ENCODE results near the gene SEL1L. TPM values are rescaled to one million over a fixed set of nuclear protein-coding genes. Genes with fewer than 3 reads are reported as not detected.
"Not testable (repeated sequence)": the region's sequence is repeated elsewhere in the genome, so short reads cannot be mapped to it uniquely, and the experiment has no call there.

Gene SEL1L
- total RNA-seq, 2 experiments from 2014 or later, result 40.5 to 41.2 TPM

DNA sequence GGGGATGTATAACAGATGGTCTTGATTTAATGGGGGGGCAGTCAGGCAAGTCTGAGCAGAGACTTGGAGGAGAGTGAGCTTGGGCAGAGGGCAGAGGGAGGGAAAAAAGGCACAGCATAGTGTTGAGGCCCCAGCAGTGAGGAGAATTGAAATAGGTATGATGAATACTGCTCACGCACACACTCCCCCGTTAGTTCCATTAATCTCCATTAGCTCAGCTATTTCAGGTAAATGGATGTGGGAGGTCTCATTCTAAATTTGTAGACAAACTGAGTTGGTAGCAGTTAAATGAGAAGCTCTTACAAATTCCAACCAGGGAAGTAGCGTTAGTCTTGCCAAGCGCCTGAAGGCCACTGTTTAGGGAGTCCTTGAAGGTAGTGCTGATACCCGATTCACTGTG is 66.8 kb downstream of the SEL1L start:
- no peak for DNase-seq
- intact Hi-C loops (cut with micrococcal nuclease), result no loop called here
- Mint-ChIP-seq H3K27me3 (ENCODE audit: low read depth) (no peaks in the 10 kb centered on the region), H3K27ac (no peak overlapping the region), H3K4me1 (ENCODE audit: low read depth) (peaks cover 32% of the 10 kb centered on the region), H3K9me3 (no peaks in the 10 kb centered on the region), H3K36me3 (ENCODE audit: low read depth) (no peaks in the 10 kb centered on the region), H3K4me3 (no peak overlapping the region)
- CTCF ChIA-PET, result interaction anchor here (1.2 to 2.4 kb wide), 2 partner anchors 14 to 198 kb away, joined by 3 to 8 read pairs; no protein-coding TSS in a partner anchor

DNA sequence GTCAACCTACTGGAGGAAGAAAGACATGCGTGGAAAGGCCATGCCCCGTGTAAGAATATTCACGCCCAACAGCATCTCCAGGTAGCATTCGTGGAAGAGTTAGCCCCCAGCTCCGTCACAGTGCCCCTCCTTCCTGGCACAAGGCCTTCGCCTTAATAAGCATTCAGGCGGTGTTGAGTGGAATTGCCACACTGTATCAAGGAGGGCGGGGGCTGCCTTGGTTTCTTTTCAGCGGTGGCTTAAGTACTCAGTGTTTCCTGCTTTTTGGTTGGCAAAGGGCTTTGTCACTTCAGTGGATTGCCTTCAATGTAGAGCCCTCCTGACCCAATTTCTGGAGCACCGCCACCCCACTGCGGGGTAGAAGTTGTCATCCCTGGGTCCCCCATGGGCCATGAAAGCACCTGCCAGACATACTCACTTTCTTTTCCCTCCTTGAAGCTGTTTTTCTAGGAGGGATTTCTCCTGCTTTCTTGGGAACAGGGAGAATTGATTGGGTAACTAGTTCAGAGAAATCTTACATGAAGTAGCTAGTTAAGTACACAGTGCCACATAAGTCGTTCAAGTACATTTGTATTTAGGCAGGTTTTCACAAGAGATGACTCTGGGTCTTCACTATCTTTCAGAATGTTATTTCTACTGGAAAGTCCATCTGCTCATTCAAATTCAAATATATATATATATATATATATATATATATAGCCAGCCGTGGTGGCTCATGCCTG is 68.0 kb downstream of the SEL1L start:
- no peak overlapping the region for H3K27ac Mint-ChIP-seq

DNA sequence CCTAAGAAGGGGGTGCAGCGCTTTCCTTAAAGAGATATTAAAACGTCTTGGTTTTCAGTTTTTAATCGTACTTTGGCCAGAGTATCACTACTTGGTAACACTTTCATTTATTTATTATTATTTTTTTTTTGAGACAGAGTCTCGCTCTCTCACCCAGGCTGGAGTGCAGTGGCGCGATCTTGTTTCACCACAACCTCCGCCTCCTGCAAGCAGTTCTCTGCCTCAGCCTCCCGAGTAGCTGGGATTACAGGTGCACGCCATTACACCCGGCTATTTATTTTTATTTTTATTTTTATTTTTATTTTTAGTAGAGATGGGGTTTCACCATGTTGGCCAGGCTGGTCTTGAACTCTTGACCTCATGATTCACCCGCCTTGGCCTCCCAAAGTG is 68.7 kb downstream of the SEL1L start:
- CTCF ChIA-PET, result interaction anchor here (0.7 to 2.8 kb wide), 23 partner anchors 8 to 477 kb away, joined by 3 to 21 read pairs (median 5); partner anchors contain the start of gene GTF2A1
- not testable (repeated sequence) for H3K27me3 Mint-ChIP-seq (ENCODE audit: low read depth); DNase-seq; H3K36me3 Mint-ChIP-seq (ENCODE audit: low read depth); H3K9me3 Mint-ChIP-seq
- H3K27ac Mint-ChIP-seq, result peak overlapping the region; percentile 78
- intact Hi-C loops (cut with micrococcal nuclease), result loop anchor here (2.0 kb wide), 2 partner anchors 294 to 468 kb away; no protein-coding TSS in a partner anchor
- peaks cover 15% of the 10 kb centered on the region for H3K4me1 Mint-ChIP-seq (ENCODE audit: low read depth)
- peak overlapping the region; percentile 73 for H3K4me3 Mint-ChIP-seq

More for the DNA sequence above, 68.0 kb downstream of the SEL1L start:
- Mint-ChIP-seq H3K36me3 (ENCODE audit: low read depth) (no peaks in the 10 kb centered on the region), H3K4me3 (peak overlapping the region; percentile 41), H3K27me3 (ENCODE audit: low read depth) (no peaks in the 10 kb centered on the region), H3K4me1 (ENCODE audit: low read depth) (peaks cover 21% of the 10 kb centered on the region), H3K9me3 (no peaks in the 10 kb centered on the region)
- no peak for DNase-seq
- intact Hi-C loops (cut with micrococcal nuclease), result loop anchor here (2.0 kb wide), 2 partner anchors 295 to 469 kb away; no protein-coding TSS in a partner anchor
- CTCF ChIA-PET, result interaction anchor here (0.5 to 2.8 kb wide), 12 partner anchors 11 to 493 kb away, joined by 3 to 21 read pairs (median 6); no protein-coding TSS in a partner anchor

DNA sequence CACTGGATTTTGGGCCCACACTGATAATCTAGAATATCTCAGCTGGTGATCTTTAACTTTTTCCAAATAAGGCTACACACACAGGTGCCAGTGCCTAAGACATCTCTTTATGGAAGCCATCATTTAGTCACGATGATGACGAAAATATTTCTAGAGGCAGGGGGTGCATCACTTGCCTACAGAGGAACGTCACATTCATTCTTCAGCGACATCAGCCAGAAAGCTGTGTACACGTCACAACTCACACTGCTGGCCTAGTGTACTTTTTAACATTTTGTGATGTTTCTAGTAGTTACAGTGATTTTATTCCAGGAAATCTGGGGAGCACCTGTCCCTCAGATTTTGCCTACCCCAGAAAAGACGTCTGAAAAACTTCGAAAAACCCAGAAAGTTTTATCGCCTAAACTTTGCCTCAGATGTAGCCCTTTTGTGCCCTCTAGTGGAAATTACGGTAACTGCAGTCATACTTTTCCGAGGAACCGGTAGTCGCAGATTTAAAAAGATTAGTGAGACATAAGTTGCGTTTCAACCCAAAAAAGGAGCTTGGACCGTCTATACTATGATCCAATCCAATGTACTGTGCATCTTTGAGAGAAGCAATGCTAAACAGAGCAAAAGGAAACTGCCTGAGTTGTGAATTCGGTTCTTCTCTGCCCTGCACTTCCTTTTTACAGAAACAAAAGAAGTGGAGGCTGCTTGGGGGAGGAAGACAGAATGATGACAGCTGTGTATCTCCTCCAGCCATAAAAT is 69.2 kb downstream of the SEL1L start:
- H3K27ac Mint-ChIP-seq, result peak overlapping the region; percentile 78
- no peaks in the 10 kb centered on the region for H3K27me3 Mint-ChIP-seq (ENCODE audit: low read depth)
- peaks cover 9% of the 10 kb centered on the region for H3K4me1 Mint-ChIP-seq (ENCODE audit: low read depth)
- peak overlapping the region; percentile 73 for H3K4me3 Mint-ChIP-seq
- no peaks in the 10 kb centered on the region for H3K9me3 Mint-ChIP-seq
- DNase-seq, result peak; percentile 75
- intact Hi-C loops (cut with micrococcal nuclease), result loop anchor here (1.0 to 2.0 kb wide), 8 partner anchors 10 to 510 kb away; no protein-coding TSS in a partner anchor
- no peaks in the 10 kb centered on the region for H3K36me3 Mint-ChIP-seq (ENCODE audit: low read depth)
- CTCF ChIA-PET, result interaction anchor here (0.7 to 2.8 kb wide), 27 partner anchors 8 to 477 kb away, joined by 3 to 21 read pairs (median 5); partner anchors contain the start of gene GTF2A1

DNA sequence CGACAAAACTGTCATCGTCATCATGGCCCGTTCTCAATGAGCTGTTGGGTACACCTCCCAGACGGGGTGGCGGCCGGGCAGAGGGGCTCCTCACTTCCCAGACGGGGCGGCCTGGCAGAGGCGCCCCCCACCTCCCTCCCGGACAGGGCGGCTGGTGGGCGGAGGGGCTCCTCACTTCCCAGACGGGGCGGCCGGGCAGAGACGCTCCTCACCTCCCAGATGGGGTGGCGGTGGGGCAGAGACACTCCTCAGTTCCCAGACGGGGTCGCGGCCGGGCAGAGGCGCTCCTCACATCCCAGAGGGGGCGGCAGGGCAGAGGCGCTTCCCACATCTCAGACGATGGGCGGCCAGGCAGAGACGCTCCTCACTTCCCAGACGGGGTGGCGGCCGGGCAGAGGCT is 71.3 kb downstream of the SEL1L start:
- H3K27me3 Mint-ChIP-seq (ENCODE audit: low read depth); H3K9me3 Mint-ChIP-seq; H3K36me3 Mint-ChIP-seq (ENCODE audit: low read depth); H3K4me1 Mint-ChIP-seq (ENCODE audit: low read depth); intact Hi-C loops (cut with micrococcal nuclease); CTCF ChIA-PET; DNase-seq; H3K4me3 Mint-ChIP-seq; H3K27ac Mint-ChIP-seq: not testable (repeated sequence)

GRCh38 chr14:81459912-81460311 is 73.7 kb downstream of the SEL1L start:
- no peak for DNase-seq
- Mint-ChIP-seq H3K27me3 (ENCODE audit: low read depth) (no peaks in the 10 kb centered on the region), H3K36me3 (ENCODE audit: low read depth) (no peaks in the 10 kb centered on the region), H3K27ac (no peak overlapping the region), H3K4me1 (ENCODE audit: low read depth) (peaks cover 11% of the 10 kb centered on the region), H3K9me3 (no peaks in the 10 kb centered on the region), H3K4me3 (no peak overlapping the region)
- CTCF ChIA-PET, result interaction anchor here (0.6 to 1.4 kb wide), 7 partner anchors 10 to 1404 kb away, joined by 3 to 8 read pairs (median 4); no protein-coding TSS in a partner anchor
- intact Hi-C loops (cut with micrococcal nuclease), result no loop called here

GRCh38 chr14:81458352-81458751 is 75.3 kb downstream of the SEL1L start:
- Mint-ChIP-seq H3K27ac (no peak overlapping the region), H3K4me3 (no peak overlapping the region), H3K4me1 (ENCODE audit: low read depth) (peaks cover 6% of the 10 kb centered on the region), H3K9me3 (no peaks in the 10 kb centered on the region), H3K27me3 (ENCODE audit: low read depth) (no peaks in the 10 kb centered on the region), H3K36me3 (ENCODE audit: low read depth) (no peaks in the 10 kb centered on the region)
- intact Hi-C loops (cut with micrococcal nuclease), result no loop called here
- CTCF ChIA-PET, result interaction anchor here (1.1 kb wide), 1 partner anchor 182 kb away, joined by 5 read pairs; no protein-coding TSS in a partner anchor
- no peak for DNase-seq

- Mint-ChIP-seq H3K9me3 (no peaks in the 10 kb centered on the region), H3K36me3 (ENCODE audit: low read depth) (no peaks in the 10 kb centered on the region), H3K4me1 (ENCODE audit: low read depth) (peaks cover 13% of the 10 kb centered on the region), H3K27ac (no peak overlapping the region), H3K4me3 (no peak overlapping the region), H3K27me3 (ENCODE audit: low read depth) (no peaks in the 10 kb centered on the region)
- intact Hi-C loops (cut with micrococcal nuclease), result no loop called here
- DNase-seq, result no peak
- CTCF ChIA-PET, result interaction anchor here (3.5 to 7.1 kb wide), 2 partner anchors 9 to 185 kb away, joined by 20 to 100 read pairs; no protein-coding TSS in a partner anchor
Measured at GRCh38 chr14:81455390-81455789, 78.3 kb downstream of the SEL1L start.

DNA sequence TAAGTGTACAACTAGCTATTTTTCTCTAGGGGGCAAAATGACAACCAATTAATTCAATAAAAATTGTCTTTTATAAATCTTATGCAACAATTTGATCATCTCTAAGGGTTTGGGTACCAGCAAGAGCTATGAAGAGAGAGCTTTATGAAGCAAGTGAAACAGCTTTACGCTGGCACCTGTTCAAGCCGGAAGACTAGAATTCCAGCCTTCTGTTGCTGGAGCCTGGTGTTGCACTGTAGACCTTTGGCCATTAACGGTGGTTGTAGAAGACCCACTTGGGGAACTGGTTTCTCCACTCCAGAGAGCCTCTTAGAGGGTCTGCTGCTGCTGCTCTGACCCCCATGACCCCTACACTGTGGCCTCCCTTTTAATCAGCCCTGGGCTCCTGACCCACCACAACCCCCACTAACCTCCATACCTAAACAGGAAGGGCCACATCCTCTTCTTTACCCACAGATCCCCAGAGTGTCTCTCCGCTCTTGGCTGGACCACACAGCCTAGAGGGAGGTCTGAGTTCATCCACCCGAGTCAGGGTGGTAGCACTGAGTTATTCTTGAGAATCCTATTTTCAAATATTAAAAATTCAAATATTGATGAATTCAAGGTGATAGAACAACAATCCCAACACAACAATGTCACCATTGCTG is 79.0 kb downstream of the SEL1L start:
- Mint-ChIP-seq H3K9me3 (no peaks in the 10 kb centered on the region), H3K4me1 (ENCODE audit: low read depth) (peaks cover 13% of the 10 kb centered on the region), H3K36me3 (ENCODE audit: low read depth) (no peaks in the 10 kb centered on the region), H3K27me3 (ENCODE audit: low read depth) (no peaks in the 10 kb centered on the region), H3K27ac (no peak overlapping the region), H3K4me3 (no peak overlapping the region)
- intact Hi-C loops (cut with micrococcal nuclease), result no loop called here
- no peak for DNase-seq
- CTCF ChIA-PET, result interaction anchor here (0.7 to 7.1 kb wide), 8 partner anchors 9 to 215 kb away, joined by 3 to 100 read pairs (median 7); no protein-coding TSS in a partner anchor

- CTCF ChIA-PET, result interaction anchor here (0.6 to 7.1 kb wide), 23 partner anchors 9 to 526 kb away, joined by 3 to 100 read pairs (median 4); no protein-coding TSS in a partner anchor
- H3K36me3 Mint-ChIP-seq (ENCODE audit: low read depth), result no peaks in the 10 kb centered on the region
- DNase-seq, result peak; percentile 69
- peaks cover 11% of the 10 kb centered on the region for H3K27me3 Mint-ChIP-seq (ENCODE audit: low read depth)
- H3K4me1 Mint-ChIP-seq (ENCODE audit: low read depth), result peaks cover 13% of the 10 kb centered on the region
- H3K4me3 Mint-ChIP-seq, result no peak overlapping the region
- H3K9me3 Mint-ChIP-seq, result no peaks in the 10 kb centered on the region
- intact Hi-C loops (cut with micrococcal nuclease), result loop anchor here (1.0 kb wide), 5 partner anchors 11 to 499 kb away; no protein-coding TSS in a partner anchor
- H3K27ac Mint-ChIP-seq, result no peak overlapping the region
Measured at GRCh38 chr14:81453166-81453766, 80.4 kb downstream of the SEL1L start.

GRCh38 chr14:81452341-81453133 is 81.1 kb downstream of the SEL1L start:
- intact Hi-C loops (cut with micrococcal nuclease), result loop anchor here (1.0 kb wide), 5 partner anchors 12 to 498 kb away; no protein-coding TSS in a partner anchor
- Mint-ChIP-seq H3K27ac (no peak overlapping the region), H3K4me3 (no peak overlapping the region), H3K36me3 (ENCODE audit: low read depth) (no peaks in the 10 kb centered on the region), H3K9me3 (no peaks in the 10 kb centered on the region), H3K4me1 (ENCODE audit: low read depth) (peaks cover 13% of the 10 kb centered on the region), H3K27me3 (ENCODE audit: low read depth) (peaks cover 12% of the 10 kb centered on the region)
- CTCF ChIA-PET, result interaction anchor here (0.7 to 7.1 kb wide), 17 partner anchors 11 to 455 kb away, joined by 3 to 100 read pairs (median 5); no protein-coding TSS in a partner anchor
- DNase-seq, result no peak
